Activated T-helper 17 cell treated with anti-CD3 and anti-CD28 coated beads, Interleukin-2, amount 50 U/mL, for 72 hours (primary cell): ENCODE results near the gene SELENOT. TPM values are rescaled to one million over a fixed set of nuclear protein-coding genes. Genes with fewer than 3 reads are reported as not detected.

Experiments
- ATAC-seq: fragments of 150-1000 bp; cut with Tn5 transposase; replicated peaks from 2 replicates; pipeline ENCODE4 v1.10.0; 2021; ENCODE audit warnings: mild to moderate bottlenecking, moderate library complexity
- H3K27ac Mint-ChIP-seq: one replicate; pipeline ENCODE4 v1.8.0; 2022; ENCODE audit warnings: mixed read lengths
- H3K27me3 Mint-ChIP-seq: one replicate; pipeline ENCODE4 v1.8.0; 2022; ENCODE audit warnings: mixed read lengths
- H3K36me3 Mint-ChIP-seq: one replicate; pipeline ENCODE4 v1.8.0; 2022; ENCODE audit warnings: low read depth, mild to moderate bottlenecking, mixed read lengths
- H3K4me1 Mint-ChIP-seq: one replicate; pipeline ENCODE4 v1.8.0; 2022; ENCODE audit warnings: mixed read lengths
- H3K4me3 Mint-ChIP-seq: one replicate; pipeline ENCODE4 v1.8.0; 2022; ENCODE audit warnings: mild to moderate bottlenecking, mixed read lengths
- H3K9me3 Mint-ChIP-seq: one replicate; pipeline ENCODE4 v1.8.0; 2022; ENCODE audit warnings: mixed read lengths
- total RNA-seq, 2 donors: library from RNA; stranded (reverse); gene quantifications; one replicate each; pipeline ENCODE4 v1.2.3, GENCODE V29; 2022

SELENOT gene
- total RNA-seq, 2 donors from 2014 or later: 111 to 144 TPM

DNA sequence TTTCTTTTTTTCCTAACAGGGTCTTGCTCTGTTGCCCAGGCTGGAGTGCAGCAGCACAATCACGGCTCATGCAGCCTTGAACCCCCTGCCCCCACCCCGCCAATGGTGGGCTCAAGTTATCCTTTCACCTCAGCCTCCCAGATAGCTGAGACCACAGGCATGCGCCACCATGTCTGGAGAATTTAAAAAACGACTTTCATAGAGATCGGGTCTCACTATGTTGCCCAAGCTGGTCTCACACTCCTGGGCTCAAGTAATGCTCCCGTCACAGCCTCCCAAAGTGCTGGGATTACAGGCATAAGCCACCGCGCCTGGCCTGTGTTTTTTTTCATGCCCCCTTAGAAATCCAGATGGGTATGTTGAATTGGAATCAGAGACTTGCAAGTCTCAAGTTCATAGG is 60.3 kb downstream of the SELENOT start:
- Mint-ChIP-seq H3K36me3 (no peaks in the 10 kb centered on the region), H3K4me3 (no peak overlapping the region), H3K4me1 (peaks cover 16% of the 10 kb centered on the region), H3K9me3 (no peaks in the 10 kb centered on the region), H3K27me3 (peaks cover 5% of the 10 kb centered on the region), H3K27ac (no peak overlapping the region)
- no peak for ATAC-seq

DNA sequence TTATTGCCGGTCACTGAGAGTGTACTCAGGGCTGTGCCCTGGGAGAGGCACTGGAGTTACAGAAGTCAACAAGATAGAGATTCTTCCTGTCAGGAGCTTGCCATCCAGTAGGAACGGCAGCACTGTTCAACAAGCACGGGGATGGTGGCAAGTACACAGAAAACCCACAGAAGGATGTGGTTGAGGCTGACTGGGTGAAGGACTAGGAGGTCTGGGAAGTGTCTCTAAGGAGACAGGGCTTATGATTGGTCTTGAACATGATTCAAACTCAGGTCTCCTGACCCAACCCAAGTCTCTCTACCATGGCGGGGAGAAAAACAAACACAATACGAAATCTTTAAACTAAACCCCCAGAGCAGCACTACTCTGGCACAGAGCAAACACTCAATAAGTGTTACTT is 63.0 kb downstream of the SELENOT start:
- Mint-ChIP-seq H3K4me3 (peak overlapping the region; percentile 69), H3K4me1 (peaks cover 16% of the 10 kb centered on the region), H3K9me3 (no peaks in the 10 kb centered on the region), H3K36me3 (no peaks in the 10 kb centered on the region), H3K27me3 (peaks cover 5% of the 10 kb centered on the region), H3K27ac (peak overlapping the region; percentile 71)
- peak; percentile 89 for ATAC-seq

DNA sequence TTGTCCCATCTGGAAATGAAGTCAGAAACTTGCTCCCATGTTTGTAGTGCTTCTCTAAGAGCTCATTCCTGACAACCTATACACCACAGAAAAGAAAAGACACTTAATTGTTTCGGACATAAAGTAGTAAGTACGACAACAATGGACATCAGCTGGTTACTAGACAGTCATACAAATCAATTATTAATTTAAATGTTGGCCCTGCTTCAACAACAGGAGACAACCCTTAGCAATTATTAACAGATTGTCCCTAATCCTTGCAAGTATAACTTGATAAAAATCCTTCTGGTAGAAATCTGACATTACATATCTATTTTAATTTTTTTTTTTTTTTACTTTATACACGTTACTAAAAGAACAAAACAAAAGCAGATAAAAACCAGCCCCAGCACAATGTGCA is 70.8 kb downstream of the SELENOT start:
- ATAC-seq: no peak
- H3K27me3 Mint-ChIP-seq: no peaks in the 10 kb centered on the region
- no peak overlapping the region for H3K27ac Mint-ChIP-seq
- H3K4me1 Mint-ChIP-seq: peaks cover 8% of the 10 kb centered on the region
- no peaks in the 10 kb centered on the region for H3K36me3 Mint-ChIP-seq
- peaks cover 12% of the 10 kb centered on the region for H3K9me3 Mint-ChIP-seq
- H3K4me3 Mint-ChIP-seq: no peak overlapping the region

DNA sequence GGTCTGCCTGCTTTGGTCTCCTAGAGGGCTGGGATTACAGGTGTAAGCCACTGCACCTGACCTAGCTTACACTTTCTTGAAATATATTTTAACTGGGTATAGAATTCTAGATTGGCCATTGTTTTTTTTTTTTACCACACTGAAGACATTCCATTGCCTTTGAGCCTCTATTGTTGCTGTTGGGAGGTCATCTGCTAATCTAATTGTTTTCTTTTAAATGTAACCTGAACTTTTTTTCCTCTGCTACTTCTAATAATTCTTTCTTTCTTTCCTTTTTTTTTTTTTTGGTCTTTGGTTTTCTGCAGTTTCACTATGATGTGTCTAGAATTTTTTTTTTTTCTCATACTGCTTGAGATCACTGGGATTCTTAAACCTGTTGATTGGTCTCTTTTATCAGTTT is 72.5 kb downstream of the SELENOT start:
- Mint-ChIP-seq H3K36me3 (no peaks in the 10 kb centered on the region), H3K27me3 (no peaks in the 10 kb centered on the region), H3K4me1 (peaks cover 11% of the 10 kb centered on the region), H3K27ac (peak overlapping the region; percentile 77), H3K4me3 (peak overlapping the region; percentile 19), H3K9me3 (peaks cover 12% of the 10 kb centered on the region)
- ATAC-seq: no peak

Other genes starting within 250 kb of the SELENOT start
- 10 to 100 TPM; 13.9 to 14.6 TPM for gene TSC22D2, start 195.0 kb upstream of the SELENOT start, total RNA-seq
- 100 to 1,000 TPM in 1 of 2 donors, 10 to 100 TPM in 1; 71.4 to 107 TPM for gene SERP1, start 56.8 kb upstream of the SELENOT start, total RNA-seq
- gene EIF2A, start 56.5 kb upstream of the SELENOT start, total RNA-seq: 100 to 1,000 TPM; 126 to 139 TPM
- gene ERICH6, start 100.6 kb downstream of the SELENOT start, total RNA-seq: under 1 TPM in 1 of 2 donors, not detected in 1; 0.21 TPM
- gene SIAH2, start 159.8 kb downstream of the SELENOT start, total RNA-seq: 10 to 100 TPM; 42.8 to 92.4 TPM